HPDE6-E6E7 (cell line): ENCODE data around the gene TOPBP1.
"Not testable (repeated sequence)": the region's sequence is repeated elsewhere in the genome, so short reads cannot be mapped to it uniquely, and the experiment has no call there.

Experiments used
- DNase-seq: peaks from one replicate; pipeline ENCODE4 v3.0.0; 2011; ENCODE audit warnings: missing footprints; ENCODE audit errors: extremely low spot score

TOPBP1 gene

GRCh38 chr3:133572158-133573053 is 89.3 kb downstream of the TOPBP1 start:
- no peak for DNase-seq

DNA sequence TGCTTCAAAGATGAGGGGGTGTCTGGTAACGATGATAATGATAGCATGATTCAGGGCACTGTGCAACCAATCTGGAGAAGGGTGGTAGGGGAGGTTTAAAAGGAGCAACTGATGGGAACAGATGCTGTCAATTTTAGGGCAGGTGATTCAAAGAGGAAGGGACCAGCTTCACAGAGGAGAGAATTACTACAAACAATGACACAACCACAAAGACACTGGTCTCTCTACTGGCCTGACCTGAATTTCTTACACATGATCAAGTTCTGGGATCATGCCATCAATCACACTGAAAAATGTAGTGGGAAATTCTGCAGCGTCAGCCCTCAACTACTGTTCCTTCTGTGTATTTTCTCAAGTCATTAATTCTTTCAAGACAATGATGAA is 90.8 kb downstream of the TOPBP1 start:
- no peak for DNase-seq

DNA sequence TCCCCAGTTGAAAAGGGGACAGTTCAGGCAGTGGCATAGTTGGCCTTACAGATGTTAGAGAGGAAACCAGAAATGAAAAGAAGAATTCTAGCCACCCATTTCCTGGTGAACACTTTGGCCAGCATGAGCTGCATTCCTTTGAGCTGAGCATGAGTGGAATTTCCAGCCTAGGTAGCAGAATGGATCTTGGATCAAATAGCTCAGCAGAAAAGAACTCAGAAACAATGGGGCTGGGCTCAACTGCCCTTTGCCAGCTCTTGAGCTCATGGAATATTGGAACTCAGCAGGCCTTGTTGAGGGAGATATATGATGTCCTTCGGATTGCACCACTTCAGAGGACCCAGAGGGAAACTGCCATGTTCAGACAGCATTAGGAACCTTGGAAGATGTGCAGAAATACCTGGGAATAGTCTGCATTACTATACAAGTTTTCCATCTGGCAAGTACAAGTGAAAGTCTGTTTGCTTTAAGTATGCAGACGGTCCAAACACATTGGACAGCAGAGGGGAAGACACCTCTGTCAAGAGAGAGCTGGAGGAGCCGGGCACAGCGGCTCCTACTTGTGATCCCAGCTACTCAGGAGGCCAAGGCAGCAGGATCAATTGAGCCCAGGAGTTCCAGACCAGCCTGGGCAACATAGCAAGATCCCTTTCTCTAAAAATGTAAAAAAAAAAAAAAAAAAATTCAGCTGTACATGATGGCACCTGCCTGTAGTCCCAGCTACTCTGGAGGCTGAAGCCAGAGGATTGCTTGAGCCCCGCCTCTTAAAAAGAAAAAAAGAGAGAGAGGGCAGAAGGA is 91.4 kb downstream of the TOPBP1 start:
- no peak for DNase-seq

GRCh38 chr3:133568294-133569014 is 93.3 kb downstream of the TOPBP1 start:
- DNase-seq, result peak; percentile 76

DNA sequence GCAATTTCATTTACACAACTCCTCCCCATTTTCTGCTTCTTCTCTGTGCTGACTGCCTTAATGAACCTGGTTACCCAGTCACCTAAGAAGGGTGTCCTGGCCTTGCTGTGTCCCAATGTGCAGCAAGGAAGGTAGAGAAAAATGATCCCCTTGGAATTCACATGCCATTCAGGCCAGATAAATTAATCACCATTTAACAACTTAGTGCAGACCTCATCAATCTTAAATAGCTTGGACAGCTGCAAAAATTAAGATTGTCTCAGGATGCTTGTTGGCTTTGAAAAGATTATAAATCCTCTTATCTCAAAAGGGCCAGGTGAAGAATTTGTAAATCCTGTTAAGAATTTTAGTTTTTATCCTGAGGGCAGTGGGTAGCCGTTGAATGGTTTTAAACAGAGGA is 97.9 kb downstream of the TOPBP1 start:
- DNase-seq, result no peak

- no peak for DNase-seq
Observed at GRCh38 chr3:133563186-133563591, 98.6 kb downstream of the TOPBP1 start.

GRCh38 chr3:133562376-133562775 is 99.4 kb downstream of the TOPBP1 start:
- no peak for DNase-seq

- DNase-seq, result no peak
Observed at GRCh38 chr3:133561679-133562078, 100.1 kb downstream of the TOPBP1 start.

DNA sequence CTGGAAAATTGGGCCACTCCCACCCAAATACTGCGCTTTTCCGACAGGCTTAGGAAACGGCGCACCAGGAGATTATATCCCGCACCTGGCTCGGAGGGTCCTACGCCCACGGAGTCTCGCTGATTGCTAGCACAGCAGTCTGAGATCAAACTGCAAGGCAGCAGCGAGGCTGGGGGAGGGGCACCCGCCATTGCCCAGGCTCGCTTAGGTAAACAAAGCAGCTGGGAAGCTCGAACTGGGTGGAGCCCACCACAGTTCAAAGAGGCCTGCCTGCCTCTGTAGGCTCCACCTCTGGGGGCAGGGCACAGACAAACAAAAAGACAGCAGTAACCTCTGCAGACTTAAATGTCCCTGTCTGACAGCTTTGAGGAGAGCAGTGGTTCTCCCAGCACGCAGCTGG is 110.2 kb downstream of the TOPBP1 start:
- DNase-seq, result not testable (repeated sequence)
